Liver (tissue), 9 donors: Measurements from ENCODE around the gene IL17A. TPM values are rescaled to one million over a fixed set of nuclear protein-coding genes. Genes with fewer than 3 reads are reported as not detected.

Source experiments
- DNase-seq: peaks from one replicate; pipeline ENCODE4 v3.0.0-alpha.2; 2017; ENCODE audit warnings: low spot score
- H3K27ac ChIP-seq, 2 donors: one replicate each; pipeline ENCODE4 v1.7.0; 2013; ENCODE audit warnings: inconsistent platforms in 2 of 2, low read length in 2 of 2, control low read depth in 1 of 2, low read depth in 1 of 2, mild to moderate bottlenecking in 1 of 2
- H3K27me3 ChIP-seq, 4 donors: one replicate each; pipeline versions ENCODE4 v1.6.1 to v1.7.0; 2013; ENCODE audit warnings: low read length in 3 of 4, inconsistent platforms in 1 of 4, mild to moderate bottlenecking in 1 of 4, moderate library complexity in 1 of 4; ENCODE audit not compliant: control insufficient read depth in 4 of 4, insufficient read depth in 4 of 4
- H3K36me3 ChIP-seq, 4 donors: one replicate each; pipeline versions ENCODE4 v1.6.1 to v1.7.0; 2013; ENCODE audit warnings: low read length in 3 of 4, mild to moderate bottlenecking in 3 of 4, low read depth in 1 of 4, moderate library complexity in 1 of 4; ENCODE audit not compliant: control insufficient read depth in 4 of 4, insufficient read depth in 3 of 4
- H3K4me1 ChIP-seq, 4 donors: one replicate each; pipeline versions ENCODE4 v1.6.1 to v1.7.0; 2013; ENCODE audit warnings: low read length in 3 of 4, mild to moderate bottlenecking in 3 of 4, moderate library complexity in 1 of 4; ENCODE audit not compliant: control insufficient read depth in 4 of 4, insufficient read depth in 4 of 4
- H3K4me3 ChIP-seq, 3 donors: one replicate each; pipeline versions ENCODE4 v1.6.1 to v1.7.0; 2013; ENCODE audit warnings: low read length in 3 of 3, control low read depth in 1 of 3, low read depth in 1 of 3, mild to moderate bottlenecking in 1 of 3
- H3K9ac ChIP-seq, 2 donors: one replicate each; pipeline ENCODE4 v1.7.0; 2013; ENCODE audit warnings: low read length in 2 of 2, mild to moderate bottlenecking in 2 of 2, moderate library complexity in 2 of 2, control low read depth in 1 of 2, low read depth in 1 of 2
- H3K9me3 ChIP-seq, 4 donors: one replicate each; pipeline versions ENCODE4 v1.6.1 to v1.7.0; 2013; ENCODE audit warnings: low read length in 3 of 4; ENCODE audit not compliant: control insufficient read depth in 4 of 4
- ATF3 ChIP-seq: IDR thresholded peaks from 2 replicates; pipeline ENCODE4 v1.6.1; 2016; ENCODE audit warnings: antibody characterized with exemption
- EGR1 ChIP-seq, 2 donors: IDR thresholded peaks; 2 replicates each; pipeline ENCODE4 v1.6.1; 2016 to 2018; ENCODE audit warnings: antibody characterized with exemption in 2 of 2, low read depth in 2 of 2
- FOXA1 ChIP-seq: IDR thresholded peaks from 2 replicates; pipeline ENCODE4 v1.6.1; 2016; ENCODE audit warnings: antibody characterized with exemption
- FOXA2 ChIP-seq: IDR thresholded peaks from 2 replicates; pipeline ENCODE4 v1.6.1; 2016; ENCODE audit warnings: antibody characterized with exemption
- GABPA ChIP-seq, 2 donors: IDR thresholded peaks in 1 of 2; conservative IDR thresholded peaks in 1 of 2; 2 replicates each; pipeline ENCODE4 v1.6.1; 2016; ENCODE audit warnings: antibody characterized with exemption in 2 of 2, mild to moderate bottlenecking in 1 of 2, moderate library complexity in 1 of 2
- JUND ChIP-seq, 2 donors: IDR thresholded peaks; 2 replicates each; pipeline ENCODE4 v1.6.1; 2016; ENCODE audit warnings: antibody characterized with exemption in 2 of 2
- NR2F2 ChIP-seq: IDR thresholded peaks from 2 replicates; pipeline ENCODE4 v1.6.1; 2016; ENCODE audit warnings: antibody characterized with exemption
- REST ChIP-seq: IDR thresholded peaks from 2 replicates; pipeline ENCODE4 v1.6.1; 2016; ENCODE audit warnings: antibody characterized with exemption, mild to moderate bottlenecking
- RXRA ChIP-seq, 2 donors: IDR thresholded peaks; 2 replicates each; pipeline ENCODE4 v1.6.1; 2017 to 2018; ENCODE audit warnings: antibody characterized with exemption in 2 of 2, mild to moderate bottlenecking in 1 of 2
- SP1 ChIP-seq: IDR thresholded peaks from 2 replicates; pipeline ENCODE4 v1.6.1; 2018; ENCODE audit warnings: antibody characterized with exemption, mild to moderate bottlenecking
- TAF1 ChIP-seq: conservative IDR thresholded peaks from 2 replicates; pipeline ENCODE4 v1.6.1; 2016; ENCODE audit warnings: antibody characterized with exemption, mild to moderate bottlenecking
- YY1 ChIP-seq: IDR thresholded peaks from 2 replicates; pipeline ENCODE4 v1.6.1; 2016; ENCODE audit warnings: antibody characterized with exemption, mild to moderate bottlenecking
- ZBTB33 ChIP-seq: IDR thresholded peaks from 2 replicates; pipeline ENCODE4 v1.6.1; 2016; ENCODE audit warnings: antibody characterized with exemption
- WGBS: extraction: QIAGEN DNeasy Blood & Tissue Kit; methylation state at CpG from one replicate; pipeline ENCODE4 v1.1.7; 2013; 5-methylcytosine and 5-hydroxymethylcytosine counted together
- polyA plus RNA-seq, 2 donors: library from polyadenylated mRNA; stranded (reverse) in 1 of 2; unstranded in 1 of 2; fragments of 200-250 nt in 1 of 2; fragments of >200 nt in 1 of 2; fragmentation: Nextera tagmentation in 1 of 2; extraction: Ambion mirVana in 1 of 2; gene quantifications; one replicate each; pipeline versions ENCODE4 v1.2.1 to v1.2.3, GENCODE V29; 2013 to 2015
- total RNA-seq, 2 donors: library from RNA; depleted of rRNA; stranded (reverse); fragments of >200 nt; gene quantifications; one replicate each; pipeline ENCODE4 v1.2.3, GENCODE V29; 2014
- TF ChIP-seq, protein P1 (sequence below): IDR thresholded peaks from 2 replicates; pipeline ENCODE4 v1.6.1; 2016; ENCODE audit warnings: antibody characterized with exemption
- TF ChIP-seq, protein P2 (sequence below): fragments of 150-350 bp; IDR thresholded peaks from 2 replicates; pipeline ENCODE4 v1.5.1; 2017; ENCODE audit warnings: improper control_type of control experiment, low read depth, low read length; ENCODE audit not compliant: missing input control
- donor health status: healthy.
- donor health status: healthy.
- donor health status: healthy.
- donor health status: healthy.
- donor health status: healthy.

Gene IL17A
- total and polyA plus RNA-seq, 4 donors = not detected

DNA sequence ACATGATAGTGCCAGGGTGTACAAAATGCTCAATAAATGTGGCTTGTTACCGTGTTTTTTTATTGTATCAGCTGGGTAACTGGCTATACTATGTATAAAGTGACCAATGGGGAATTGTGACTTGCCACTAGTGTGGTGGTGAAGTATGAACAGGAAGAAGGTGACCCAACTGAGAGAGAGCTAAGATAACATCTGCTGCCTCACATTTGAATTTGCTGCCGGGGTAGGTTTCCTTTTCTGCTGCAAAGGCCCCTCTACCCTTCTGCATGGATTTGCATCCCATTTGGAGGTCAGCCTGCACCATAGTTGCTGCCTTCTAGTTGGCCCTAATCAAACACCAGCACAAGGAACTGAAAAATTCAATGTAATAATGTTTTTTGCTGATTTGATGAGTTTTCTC, 24.1 kb downstream of the IL17A start:
- Histone ChIP-seq H3K27ac (no peak overlapping the region), H3K9ac (no peak overlapping the region), H3K27me3 (no peaks in the 10 kb centered on the region), H3K36me3 (no peaks in the 10 kb centered on the region), H3K4me3 (no peak overlapping the region), H3K4me1 (no peaks in the 10 kb centered on the region), H3K9me3 (no peaks in the 10 kb centered on the region)
- DNase-seq = no peak
- TF ChIP-seq FOXA1 (no peak), ATF3 (no peak), REST (no peak), TAF1 (no peak), EGR1 (IDR thresholded peaks at IDR 0.05; ENCODE audit: low read depth in 2 of 2) (no peak), RXRA (IDR thresholded peaks at IDR 0.05) (no peak), ZBTB33 (no peak), SP1 (no peak), GABPA (IDR thresholded peaks at IDR 0.05 in 1 of 2, conservative IDR thresholded peaks at IDR 0.05 in 1 of 2) (no peak), YY1 (no peak), NR2F2 (no peak), JUND (IDR thresholded peaks at IDR 0.05) (no peak)
- TF ChIP-seq, protein P1, sequence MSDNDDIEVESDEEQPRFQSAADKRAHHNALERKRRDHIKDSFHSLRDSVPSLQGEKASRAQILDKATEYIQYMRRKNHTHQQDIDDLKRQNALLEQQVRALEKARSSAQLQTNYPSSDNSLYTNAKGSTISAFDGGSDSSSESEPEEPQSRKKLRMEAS = no peak
- TF ChIP-seq, protein P2, sequence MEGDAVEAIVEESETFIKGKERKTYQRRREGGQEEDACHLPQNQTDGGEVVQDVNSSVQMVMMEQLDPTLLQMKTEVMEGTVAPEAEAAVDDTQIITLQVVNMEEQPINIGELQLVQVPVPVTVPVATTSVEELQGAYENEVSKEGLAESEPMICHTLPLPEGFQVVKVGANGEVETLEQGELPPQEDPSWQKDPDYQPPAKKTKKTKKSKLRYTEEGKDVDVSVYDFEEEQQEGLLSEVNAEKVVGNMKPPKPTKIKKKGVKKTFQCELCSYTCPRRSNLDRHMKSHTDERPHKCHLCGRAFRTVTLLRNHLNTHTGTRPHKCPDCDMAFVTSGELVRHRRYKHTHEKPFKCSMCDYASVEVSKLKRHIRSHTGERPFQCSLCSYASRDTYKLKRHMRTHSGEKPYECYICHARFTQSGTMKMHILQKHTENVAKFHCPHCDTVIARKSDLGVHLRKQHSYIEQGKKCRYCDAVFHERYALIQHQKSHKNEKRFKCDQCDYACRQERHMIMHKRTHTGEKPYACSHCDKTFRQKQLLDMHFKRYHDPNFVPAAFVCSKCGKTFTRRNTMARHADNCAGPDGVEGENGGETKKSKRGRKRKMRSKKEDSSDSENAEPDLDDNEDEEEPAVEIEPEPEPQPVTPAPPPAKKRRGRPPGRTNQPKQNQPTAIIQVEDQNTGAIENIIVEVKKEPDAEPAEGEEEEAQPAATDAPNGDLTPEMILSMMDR = no peak
- WGBS = 77% methylated on average over 2 of the region's 2 CpGs

DNA sequence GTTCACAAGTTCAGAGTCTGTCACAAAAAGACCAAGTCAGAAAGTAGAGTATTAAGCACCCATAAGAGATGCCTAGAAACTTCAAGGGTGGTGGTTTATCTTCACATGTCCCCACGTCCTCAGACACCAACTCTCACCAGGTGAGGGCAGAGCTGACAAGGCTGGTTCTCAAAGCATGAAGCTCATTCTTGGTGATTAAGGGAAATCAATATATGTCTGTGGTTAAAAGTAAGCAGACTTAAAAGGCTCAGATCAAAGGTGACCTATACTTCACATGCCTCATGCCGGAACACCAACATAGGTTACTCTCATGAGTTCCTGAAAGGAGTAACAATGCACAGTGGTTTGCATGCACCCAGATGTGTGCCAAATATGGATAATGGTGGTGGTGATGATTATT, 27.0 kb downstream of the IL17A start:
- no peaks in the 10 kb centered on the region for H3K9me3 ChIP-seq
- no peak for DNase-seq
- 61% methylated on average over 2 of the region's 2 CpGs for WGBS
- no peaks in the 10 kb centered on the region for H3K4me1 ChIP-seq
- H3K27ac ChIP-seq = no peak overlapping the region
- H3K9ac ChIP-seq = no peak overlapping the region
- H3K36me3 ChIP-seq = no peaks in the 10 kb centered on the region
- H3K4me3 ChIP-seq = no peak overlapping the region
- no peaks in the 10 kb centered on the region for H3K27me3 ChIP-seq
- TF ChIP-seq SP1 = no peak
- TF ChIP-seq EGR1 (IDR thresholded peaks at IDR 0.05; ENCODE audit: low read depth in 2 of 2) = no peak
- TF ChIP-seq YY1 = no peak
- TF ChIP-seq REST = no peak
- no peak for TF ChIP-seq FOXA2
- TF ChIP-seq FOXA1 = no peak
- no peak for TF ChIP-seq ATF3
- TF ChIP-seq, protein P1 = no peak
- no peak for TF ChIP-seq NR2F2
- TF ChIP-seq TAF1 = no peak
- no peak for TF ChIP-seq ZBTB33
- TF ChIP-seq GABPA (IDR thresholded peaks at IDR 0.05 in 1 of 2, conservative IDR thresholded peaks at IDR 0.05 in 1 of 2) = no peak
